ENCODE measurements around the gene MRGPRD. TPM values are rescaled to one million over a fixed set of nuclear protein-coding genes. Genes with fewer than 3 reads are reported as not detected.

Gene MRGPRD
- polyA plus RNA-seq, 1 donor from 2014 or later, result not detected

DNA sequence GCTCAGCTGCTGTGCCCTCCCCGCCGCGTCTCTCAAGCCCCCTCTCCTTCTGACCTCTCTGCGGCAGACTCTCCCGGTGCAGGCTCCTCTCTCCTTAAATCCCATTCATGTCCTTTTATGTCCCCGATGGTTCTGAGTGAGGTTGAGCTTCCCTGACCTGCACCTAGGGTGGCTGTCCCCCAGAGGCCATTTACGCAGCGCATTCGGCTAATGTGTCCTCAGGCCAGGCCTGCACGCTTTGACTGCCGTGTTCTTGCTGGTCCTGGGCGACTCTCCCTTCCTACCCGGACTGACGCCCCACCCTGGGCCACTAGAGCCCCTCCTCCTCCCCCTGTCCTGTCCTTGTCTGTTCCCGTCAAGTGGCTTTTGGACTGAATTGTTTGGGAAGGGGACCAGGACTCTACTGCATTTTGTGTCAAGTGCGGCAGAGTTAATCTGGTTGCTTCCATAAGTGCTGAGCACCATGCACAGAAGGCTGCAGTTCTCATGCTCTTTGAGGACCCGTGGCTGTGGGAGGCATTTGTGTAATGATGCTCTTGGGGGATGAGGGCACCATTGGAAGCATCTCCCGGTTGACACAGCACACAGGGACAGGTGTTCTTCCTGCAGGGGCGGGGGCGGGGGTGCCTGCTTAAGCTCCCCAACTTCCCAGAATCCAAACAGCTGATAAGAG lies 40.0 kb downstream of the MRGPRD start:
- H3K36me3 Mint-ChIP-seq, result no peaks in the 10 kb centered on the region
- peak overlapping the region in 1 of 3 donors; percentile 31 for H3K27ac Mint-ChIP-seq
- no peaks in the 10 kb centered on the region for H3K27me3 Mint-ChIP-seq
- H3K9me3 Mint-ChIP-seq, result no peaks in the 10 kb centered on the region
- H3K4me3 Mint-ChIP-seq, result no peak overlapping the region
- no peaks in the 10 kb centered on the region for H3K4me1 Mint-ChIP-seq

DNA sequence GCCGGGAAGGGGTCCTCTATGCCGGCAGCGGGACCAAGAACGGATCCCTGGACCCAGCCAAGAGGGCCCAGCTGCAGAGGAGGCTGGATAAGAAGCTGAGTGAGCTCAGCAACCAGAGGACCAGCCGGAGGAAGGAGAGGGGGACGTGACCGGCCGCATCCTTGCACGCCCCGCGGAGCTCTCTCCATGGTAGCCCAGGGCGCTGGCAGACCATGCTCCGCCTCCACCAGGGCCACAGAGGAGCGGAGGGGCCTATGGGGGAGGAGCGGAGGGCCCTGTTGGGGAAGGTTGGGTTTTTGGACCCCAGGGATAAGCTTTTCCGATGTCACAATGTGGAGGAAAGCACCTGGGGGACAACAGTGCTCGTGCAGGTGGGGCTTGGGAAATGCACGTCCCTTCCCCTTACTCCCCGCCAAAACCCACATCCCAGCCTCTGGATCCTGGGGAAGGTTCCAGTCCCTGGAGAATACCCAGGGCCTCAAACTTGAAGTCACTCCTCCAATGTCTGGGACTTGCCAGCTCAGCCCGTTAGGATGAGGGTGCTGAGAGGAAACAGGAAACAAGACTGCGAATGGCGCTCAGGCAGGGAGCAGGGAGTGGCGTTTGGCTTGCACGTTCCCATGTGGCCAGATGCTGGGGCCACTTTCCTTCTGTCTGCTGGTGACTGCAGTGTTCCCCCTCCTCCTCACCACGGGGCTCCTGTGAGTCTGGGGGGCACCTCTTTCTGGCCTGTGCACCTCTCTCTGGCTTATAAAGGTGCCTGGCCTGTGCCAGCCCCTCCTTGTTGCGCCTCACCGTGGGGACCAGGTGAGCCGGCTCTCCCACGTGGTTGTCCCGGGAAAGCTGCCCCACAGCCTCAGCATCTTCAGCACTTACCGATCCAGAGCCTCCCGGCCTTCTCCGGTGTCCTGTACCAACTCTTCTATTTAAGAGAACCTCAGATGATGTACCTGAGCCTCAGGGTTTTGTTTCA lies 40.9 kb downstream of the MRGPRD start:
- Mint-ChIP-seq H3K9me3 (no peaks in the 10 kb centered on the region), H3K27me3 (no peaks in the 10 kb centered on the region), H3K36me3 (no peaks in the 10 kb centered on the region), H3K4me1 (no peaks in the 10 kb centered on the region), H3K27ac (peak overlapping the region in 1 of 3 donors; percentile 31), H3K4me3 (no peak overlapping the region)

DNA sequence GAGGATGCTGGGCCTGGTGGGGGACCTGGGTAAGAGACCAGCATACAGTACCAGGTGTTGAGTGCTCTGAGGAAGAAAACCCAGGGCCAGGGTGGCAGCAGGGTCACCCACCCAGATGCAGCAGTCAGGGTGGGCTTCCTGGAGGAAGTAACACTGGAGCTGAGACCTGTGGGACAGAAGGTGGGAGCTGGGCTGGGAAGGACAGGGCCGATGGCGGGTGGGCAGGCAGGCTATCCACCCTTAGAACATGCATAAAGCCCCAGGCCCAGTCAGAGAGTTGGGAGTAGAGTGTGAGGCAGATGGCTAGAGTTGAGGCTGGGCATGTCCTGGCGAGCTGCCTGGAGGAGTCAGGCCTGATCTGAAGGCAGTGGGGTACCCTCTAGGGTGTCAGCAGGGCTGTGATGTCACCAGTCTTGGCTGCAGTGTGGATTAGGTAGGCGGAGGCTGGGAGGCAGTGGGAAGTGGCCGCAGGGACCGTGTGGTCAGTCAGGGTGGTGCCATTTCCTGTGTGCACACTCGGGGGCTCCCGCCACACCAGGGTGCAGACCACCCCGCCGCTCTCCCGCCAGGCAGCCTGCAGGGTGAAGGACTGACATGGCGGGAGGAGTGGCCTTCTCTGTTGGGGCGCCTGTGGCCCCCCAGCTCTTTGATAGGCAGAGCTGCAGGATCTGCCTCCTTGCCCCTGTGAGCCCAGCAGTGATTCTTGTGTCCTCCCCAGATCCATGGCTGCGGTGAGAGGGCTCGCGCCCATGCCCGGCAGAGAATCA lies 41.8 kb downstream of the MRGPRD start:
- no peaks in the 10 kb centered on the region for H3K27me3 Mint-ChIP-seq
- H3K36me3 Mint-ChIP-seq, result no peaks in the 10 kb centered on the region
- H3K4me3 Mint-ChIP-seq, result no peak overlapping the region
- no peak overlapping the region for H3K27ac Mint-ChIP-seq
- no peaks in the 10 kb centered on the region for H3K9me3 Mint-ChIP-seq
- no peaks in the 10 kb centered on the region for H3K4me1 Mint-ChIP-seq

DNA sequence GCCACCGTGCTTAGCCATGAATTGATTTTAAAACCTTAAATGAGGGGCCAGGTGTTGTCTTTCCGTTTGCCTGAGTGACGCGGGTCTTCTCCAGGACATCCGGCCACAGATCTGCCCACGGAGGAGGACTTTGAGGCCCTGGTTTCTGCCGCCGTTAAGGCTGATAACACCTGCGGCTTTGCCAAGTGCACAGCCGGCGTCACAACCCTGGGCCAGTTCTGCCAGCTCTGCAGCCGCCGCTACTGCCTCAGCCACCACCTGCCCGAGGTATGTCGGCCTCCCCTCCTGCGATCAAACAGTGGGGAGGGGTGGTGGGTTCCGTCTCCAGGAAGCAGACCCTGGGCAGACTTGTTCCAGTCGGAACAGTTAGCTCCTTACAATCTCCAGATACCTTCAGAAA lies 42.7 kb downstream of the MRGPRD start:
- Mint-ChIP-seq H3K36me3 (no peaks in the 10 kb centered on the region), H3K4me3 (no peak overlapping the region), H3K9me3 (no peaks in the 10 kb centered on the region), H3K4me1 (no peaks in the 10 kb centered on the region), H3K27me3 (no peaks in the 10 kb centered on the region), H3K27ac (no peak overlapping the region)

DNA sequence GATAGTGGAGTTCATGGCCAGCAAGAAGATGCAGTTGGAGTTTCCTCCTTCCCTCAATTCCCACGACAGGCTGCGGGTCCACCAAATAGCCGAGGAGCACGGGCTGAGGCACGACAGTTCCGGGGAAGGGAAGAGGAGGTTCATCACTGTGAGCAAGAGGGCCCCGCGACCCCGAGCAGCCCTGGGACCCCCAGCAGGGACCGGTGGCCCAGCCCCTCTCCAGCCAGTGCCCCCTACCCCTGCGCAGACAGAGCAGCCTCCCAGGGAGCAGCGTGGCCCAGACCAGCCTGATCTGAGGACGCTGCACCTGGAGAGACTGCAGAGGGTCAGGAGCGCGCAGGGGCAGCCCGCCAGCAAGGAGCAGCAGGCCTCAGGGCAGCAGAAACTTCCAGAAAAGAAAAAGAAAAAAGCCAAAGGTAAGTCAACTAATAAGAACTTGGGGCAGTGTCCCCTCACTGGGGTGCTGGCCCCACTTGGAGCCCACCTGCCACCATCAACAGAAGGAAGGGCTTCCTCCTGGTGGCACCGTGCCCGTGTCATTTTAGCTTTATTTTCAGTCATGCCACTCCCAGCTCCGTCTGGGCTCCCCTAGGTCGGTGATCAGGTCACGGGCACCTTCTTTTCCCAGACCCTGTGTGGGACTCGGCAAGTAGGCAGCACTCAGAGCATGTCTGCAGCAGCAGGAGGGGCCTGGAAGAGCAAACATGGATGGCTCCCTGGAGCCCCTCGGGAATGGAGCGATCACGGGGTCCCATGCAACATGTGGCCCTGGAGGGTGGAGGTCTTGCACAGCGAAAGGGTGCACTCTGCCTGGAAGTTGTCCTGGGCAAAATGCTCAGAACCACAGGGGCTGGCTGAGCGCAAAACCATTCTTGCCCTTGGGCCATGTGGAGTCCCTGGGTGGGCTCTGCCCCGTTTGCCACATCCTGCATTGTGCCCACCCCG lies 43.8 kb downstream of the MRGPRD start:
- Mint-ChIP-seq H3K36me3 (no peaks in the 10 kb centered on the region), H3K4me1 (no peaks in the 10 kb centered on the region), H3K27ac (no peak overlapping the region), H3K27me3 (no peaks in the 10 kb centered on the region), H3K9me3 (no peaks in the 10 kb centered on the region), H3K4me3 (no peak overlapping the region)

DNA sequence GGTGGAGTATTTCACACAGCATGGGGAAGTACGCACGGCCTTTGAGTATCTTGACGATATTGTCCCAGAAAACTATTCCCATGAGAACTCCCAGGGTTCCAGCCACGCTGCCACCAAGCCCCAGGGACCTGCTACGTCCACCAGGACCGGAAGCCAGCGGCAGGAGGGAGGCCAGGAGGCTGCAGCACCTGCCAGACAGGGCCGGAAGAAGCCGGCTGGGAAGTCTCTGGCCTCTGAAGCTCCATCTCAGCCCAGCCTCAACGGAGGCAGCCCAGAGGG lies 44.5 kb downstream of the MRGPRD start:
- Mint-ChIP-seq H3K9me3 (no peaks in the 10 kb centered on the region), H3K36me3 (peaks cover 1% of the 10 kb centered on the region)

DNA sequence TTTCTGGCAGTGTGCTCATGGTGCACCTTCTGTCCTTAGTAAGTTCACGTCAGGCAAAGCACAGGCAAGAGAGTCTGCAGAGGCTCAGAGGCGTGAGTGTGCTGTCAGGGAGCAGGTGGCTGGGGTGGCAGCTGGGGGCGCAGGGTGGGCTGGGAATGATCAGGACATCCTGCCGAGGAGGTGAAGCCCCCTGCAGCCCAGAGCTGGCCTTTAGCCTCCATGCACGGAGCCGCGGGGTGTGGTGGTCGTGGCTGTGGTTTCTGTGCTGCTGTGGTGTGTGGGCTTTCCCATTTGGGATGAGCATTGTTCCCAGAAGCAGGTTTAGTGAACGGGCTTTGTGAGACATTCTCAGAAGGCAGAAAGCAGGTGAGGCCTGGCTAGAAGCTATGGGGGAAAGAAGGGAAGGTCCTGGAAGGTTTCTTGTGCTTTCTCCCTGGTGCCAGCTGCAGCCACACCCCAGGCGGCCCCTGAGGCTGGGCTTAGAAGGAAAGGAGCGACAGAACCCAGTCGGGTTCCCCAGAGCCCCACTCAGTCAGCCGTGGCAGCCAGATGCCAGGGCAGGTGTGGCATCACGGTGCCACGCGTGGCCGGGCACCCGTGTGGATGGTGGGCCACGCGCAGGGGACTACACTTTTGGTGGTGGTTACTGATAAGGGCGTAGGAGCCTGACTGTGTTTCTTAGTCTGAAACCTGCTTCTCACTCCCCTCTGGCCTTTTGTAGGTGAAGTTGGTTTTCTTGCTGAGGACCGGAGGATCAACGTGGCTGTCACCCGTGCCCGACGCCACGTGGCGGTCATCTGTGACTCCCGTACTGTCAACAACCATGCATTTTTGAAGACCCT lies 45.0 kb downstream of the MRGPRD start:
- Mint-ChIP-seq H3K4me1 (no peaks in the 10 kb centered on the region), H3K9me3 (no peaks in the 10 kb centered on the region), H3K27me3 (no peaks in the 10 kb centered on the region), H3K36me3 (peaks cover 1% of the 10 kb centered on the region), H3K4me3 (no peak overlapping the region), H3K27ac (peak overlapping the region in 1 of 3 donors; percentile 82)

More for the DNA sequence above, 44.5 kb downstream of the MRGPRD start:
- Mint-ChIP-seq H3K27ac (no peak overlapping the region), H3K27me3 (no peaks in the 10 kb centered on the region), H3K4me3 (no peak overlapping the region), H3K4me1 (no peaks in the 10 kb centered on the region)

DNA sequence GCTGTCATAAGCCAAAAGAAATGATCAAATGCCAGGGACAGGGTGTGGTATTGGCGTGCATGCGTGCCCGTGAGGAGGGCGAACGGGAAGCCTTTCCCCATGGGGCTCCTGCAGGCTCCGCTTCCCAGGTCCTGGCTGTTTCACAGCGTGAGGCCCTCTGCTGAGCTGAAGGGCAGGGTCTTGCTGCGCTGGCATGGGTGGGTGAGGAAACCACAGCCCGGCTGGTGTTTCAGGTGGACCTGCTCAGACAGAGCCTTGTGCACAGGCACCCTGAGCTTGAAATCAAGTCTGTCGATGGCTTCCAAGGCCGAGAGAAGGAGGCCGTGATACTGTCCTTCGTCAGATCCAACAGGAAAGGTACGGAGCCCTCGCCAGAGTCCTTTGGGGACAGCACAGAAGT lies 45.7 kb downstream of the MRGPRD start:
- H3K4me3 Mint-ChIP-seq, result no peak overlapping the region
- peaks cover 7% of the 10 kb centered on the region for H3K36me3 Mint-ChIP-seq
- no peaks in the 10 kb centered on the region for H3K27me3 Mint-ChIP-seq
- H3K27ac Mint-ChIP-seq, result peak overlapping the region in 1 of 3 donors; percentile 82
- H3K4me1 Mint-ChIP-seq, result no peaks in the 10 kb centered on the region
- no peaks in the 10 kb centered on the region for H3K9me3 Mint-ChIP-seq

DNA sequence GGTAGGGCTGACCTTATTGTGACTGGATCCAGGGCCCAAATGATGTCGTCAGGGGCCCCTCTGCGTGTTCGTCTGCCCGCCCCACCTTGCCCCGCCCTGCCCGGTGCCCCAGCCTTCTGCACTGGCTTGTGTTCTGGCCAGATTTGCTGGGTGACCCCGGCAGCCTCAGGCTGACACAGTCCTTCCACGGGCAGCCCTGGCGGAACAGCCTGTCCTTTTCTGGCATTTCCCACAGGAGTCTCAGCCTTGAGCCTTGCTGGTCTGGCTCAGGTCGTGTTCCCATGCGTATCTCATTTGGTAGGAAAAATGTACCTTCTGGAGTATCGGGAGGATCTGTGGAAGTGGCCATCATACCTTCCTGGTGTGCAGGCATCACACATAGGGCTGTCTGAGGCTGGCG lies 46.1 kb downstream of the MRGPRD start:
- Mint-ChIP-seq H3K27me3 (no peaks in the 10 kb centered on the region), H3K27ac (no peak overlapping the region), H3K4me3 (no peak overlapping the region), H3K36me3 (peaks cover 9% of the 10 kb centered on the region), H3K9me3 (no peaks in the 10 kb centered on the region), H3K4me1 (no peaks in the 10 kb centered on the region)

DNA sequence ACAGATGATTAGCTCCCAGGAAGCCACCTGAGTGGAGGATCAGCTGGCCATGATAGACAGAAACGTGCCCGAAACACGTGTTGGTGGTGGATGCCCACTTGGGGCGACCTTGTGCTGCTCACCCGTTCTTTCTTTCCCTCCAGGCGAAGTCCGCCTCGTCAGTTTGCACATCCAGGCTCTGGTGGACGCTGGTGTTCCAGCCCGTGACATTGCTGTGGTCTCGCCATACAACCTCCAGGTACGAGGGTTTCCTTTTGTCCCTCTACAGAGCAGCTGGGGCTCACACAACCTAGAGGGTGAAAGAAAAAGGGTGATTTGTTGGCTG lies 46.5 kb downstream of the MRGPRD start:
- no peaks in the 10 kb centered on the region for H3K9me3 Mint-ChIP-seq
- no peaks in the 10 kb centered on the region for H3K4me1 Mint-ChIP-seq
- H3K4me3 Mint-ChIP-seq, result no peak overlapping the region
- no peak overlapping the region for H3K27ac Mint-ChIP-seq
- no peaks in the 10 kb centered on the region for H3K27me3 Mint-ChIP-seq
- peaks cover 10% of the 10 kb centered on the region for H3K36me3 Mint-ChIP-seq

DNA sequence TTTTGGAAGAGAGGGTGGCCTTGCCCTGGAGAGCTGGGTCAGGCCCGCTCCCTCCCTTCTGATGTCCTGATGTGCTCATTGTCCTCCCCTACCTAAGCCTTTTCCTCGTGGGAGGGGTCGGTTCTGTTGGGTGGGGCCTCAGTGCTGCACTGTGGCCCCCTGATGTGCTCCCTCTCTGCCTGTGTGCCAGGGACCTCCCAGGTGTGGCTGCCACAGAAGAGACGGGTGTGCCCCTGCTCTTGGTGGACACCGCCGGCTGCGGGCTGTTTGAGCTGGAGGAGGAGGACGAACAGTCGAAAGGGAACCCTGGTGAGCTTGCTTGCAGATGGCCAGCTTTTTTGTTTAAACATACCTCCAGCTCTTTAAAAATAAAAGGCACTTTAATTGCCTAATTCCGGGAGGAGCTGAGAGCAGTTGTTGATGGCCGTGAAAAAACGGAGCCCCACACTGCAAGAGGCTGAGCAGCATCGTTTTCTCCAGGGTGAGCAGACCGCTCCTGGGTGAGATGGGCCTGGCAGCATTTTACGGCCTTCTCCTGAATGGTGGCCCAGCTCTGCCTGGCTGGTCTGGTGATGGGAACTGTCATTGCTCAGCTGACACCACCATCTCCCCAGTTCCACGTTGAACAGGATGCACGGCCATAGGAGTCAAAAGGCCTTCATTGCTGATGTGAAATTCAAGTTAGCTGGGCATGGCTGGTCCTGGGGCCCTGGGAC lies 47.0 kb downstream of the MRGPRD start:
- no peak overlapping the region for H3K4me3 Mint-ChIP-seq
- peaks cover 13% of the 10 kb centered on the region for H3K36me3 Mint-ChIP-seq
- no peak overlapping the region for H3K27ac Mint-ChIP-seq

DNA sequence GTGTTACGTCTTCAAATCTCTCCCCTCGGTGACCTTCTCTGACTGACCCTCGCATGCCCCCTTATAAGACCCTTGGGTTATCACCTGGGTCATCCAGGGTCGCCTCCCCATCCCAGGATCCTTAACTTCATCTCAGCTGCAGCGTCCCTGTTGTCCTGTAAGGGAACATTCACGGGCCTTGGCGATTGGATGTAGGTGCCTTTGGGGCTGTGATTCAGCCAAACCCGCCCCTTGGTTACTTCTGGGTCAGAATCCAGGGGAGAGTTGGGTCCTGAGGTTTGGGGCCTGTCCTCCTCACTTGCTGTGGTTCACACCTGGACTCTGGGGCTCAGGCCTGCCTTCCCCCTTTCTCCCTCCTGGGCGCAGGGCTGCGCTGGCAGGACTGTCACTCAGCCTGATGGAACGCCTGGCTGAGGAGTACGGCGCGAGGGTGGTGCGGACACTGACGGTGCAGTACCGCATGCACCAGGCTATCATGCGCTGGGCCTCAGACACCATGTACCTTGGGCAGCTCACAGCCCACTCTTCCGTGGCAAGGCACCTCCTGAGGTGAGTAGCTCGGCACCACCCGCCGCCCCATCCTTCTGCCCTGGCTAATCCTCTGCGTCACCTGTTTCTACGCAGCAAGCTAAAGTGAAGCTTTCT lies 47.7 kb downstream of the MRGPRD start:
- Mint-ChIP-seq H3K4me1 (no peaks in the 10 kb centered on the region), H3K27ac (no peak overlapping the region), H3K27me3 (no peaks in the 10 kb centered on the region), H3K36me3 (peaks cover 14% of the 10 kb centered on the region), H3K4me3 (no peak overlapping the region), H3K9me3 (no peaks in the 10 kb centered on the region)

More for the DNA sequence above, 47.0 kb downstream of the MRGPRD start:
- Mint-ChIP-seq H3K9me3 (no peaks in the 10 kb centered on the region), H3K4me1 (no peaks in the 10 kb centered on the region), H3K27me3 (no peaks in the 10 kb centered on the region)

DNA sequence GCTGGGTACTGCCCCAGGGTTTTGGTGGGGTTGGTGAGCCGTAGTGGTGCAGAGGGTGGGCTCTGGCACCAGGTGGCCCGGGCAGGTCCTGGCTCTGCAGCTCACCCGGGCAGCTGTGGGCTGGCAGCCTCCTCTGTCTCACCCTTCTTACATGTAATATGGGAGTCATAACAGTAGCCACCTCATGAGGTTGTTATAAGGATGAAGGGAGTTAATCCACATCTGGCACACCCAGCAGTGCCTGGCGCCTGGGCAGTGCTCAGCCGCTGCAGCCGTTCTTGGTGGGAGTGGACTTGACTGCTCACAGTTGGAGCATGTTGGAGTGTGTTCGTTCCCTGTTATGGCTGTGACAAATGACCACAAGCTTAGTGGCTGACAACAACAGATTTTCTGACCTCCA lies 48.4 kb downstream of the MRGPRD start:
- Mint-ChIP-seq H3K9me3 (no peaks in the 10 kb centered on the region), H3K27me3 (no peaks in the 10 kb centered on the region), H3K4me3 (no peak overlapping the region), H3K4me1 (peaks cover 2 to 4% (median 2%) of the 10 kb centered on the region in 3 donors), H3K27ac (no peak overlapping the region), H3K36me3 (peaks cover 14% of the 10 kb centered on the region)

Data from IgD-negative memory B cell (primary cell).